K562 (cell line): ENCODE data around the gene RXRA. TPM values are rescaled to one million over a fixed set of nuclear protein-coding genes. Genes with fewer than 3 reads are reported as not detected.

Source experiments
- ATAC-seq: fragments of 200-7000 bp; cut with Tn5 transposase; 3 replicates; pipeline ENCODE4 v1.9.1; 2020; ENCODE audit warnings: moderate library complexity
- BruUV-seq: library from RNA; stranded (reverse); fragments of 400-500 nt; replicated peaks from 2 replicates; lab custom pipeline; 2021; lab: Mats Ljungman, UMichigan
- CTCF ChIA-PET: fragments of 300-600 bp; formaldehyde crosslinking; extraction: SDS; loops from one replicate; lab custom pipeline; 2021; ENCODE audit warnings: low intra/inter-chr PET ratio; lab: Yijun Ruan, JAX
- POLR2A ChIA-PET: fragments of 300-600, 350-650 bp; sonication (Branson Sonifier 250); formaldehyde crosslinking; extraction: SDS; loops from one replicate; lab custom pipeline; 2021; ENCODE audit warnings: antibody characterized with exemption, inconsistent platforms; lab: Yijun Ruan, JAX
- DNase-seq, 4 experiments: peaks; one replicate each; pipeline versions ENCODE4 v3.0.0 to v3.0.0-alpha.2; 2011 to 2018; ENCODE audit warnings: low spot score in 3 of 4, mixed read lengths in 3 of 4; ENCODE audit errors: extremely low read depth in 1 of 4
- FAIRE-seq: peaks from 2 replicates; lab custom pipeline; 2011; peaks lifted over from hg19 to GRCh38; lab: Jason Lieb, UNC
- H2AFZ ChIP-seq: 2 replicates; pipeline ENCODE4 v1.6.0; 2011; ENCODE audit warnings: low read depth, low read length, control low read depth, inconsistent platforms
- H3K27ac ChIP-seq: fragments of 200-600 bp; 3 replicates; pipeline ENCODE4 v1.8.0; 2011; ENCODE audit warnings: low read depth, mild to moderate bottlenecking, control low read depth, inconsistent platforms, low read length, moderate library complexity, mixed read lengths; ENCODE audit errors: extremely low read depth
- H3K27me3 ChIP-seq, 2 experiments: fragments of 300-600 bp in 1 of 2; 2 replicates in 1 of 2; 3 replicates in 1 of 2; pipeline versions ENCODE4 v1.6.0 to v1.8.0; 2011; ENCODE audit warnings: inconsistent platforms in 2 of 2, low read length in 2 of 2, mild to moderate bottlenecking in 1 of 2, mixed read lengths in 1 of 2, moderate library complexity in 1 of 2; ENCODE audit not compliant: control insufficient read depth in 2 of 2, insufficient read depth in 2 of 2
- H3K36me3 ChIP-seq: fragments of 300-600 bp; 3 replicates; pipeline ENCODE4 v1.8.0; 2011; ENCODE audit warnings: mild to moderate bottlenecking, low read length, inconsistent platforms; ENCODE audit not compliant: control insufficient read depth, insufficient read depth
- H3K4me1 ChIP-seq, 2 experiments: fragments of 200-600 bp in 1 of 2; replicated peaks in 1 of 2; 2 replicates in 1 of 2; 3 replicates in 1 of 2; pipeline versions ENCODE4 v1.5.1 to v1.8.0; 2011; ENCODE audit warnings: inconsistent platforms in 2 of 2, low read length in 2 of 2, mild to moderate bottlenecking in 1 of 2, mixed read lengths in 1 of 2, moderate library complexity in 1 of 2; ENCODE audit not compliant: control insufficient read depth in 2 of 2, insufficient read depth in 2 of 2
- H3K4me2 ChIP-seq: 2 replicates; pipeline ENCODE4 v1.6.1; 2011; ENCODE audit warnings: low read length, control low read depth, inconsistent platforms, mixed read lengths; ENCODE audit not compliant: insufficient read depth
- H3K4me3 ChIP-seq: fragments of 200-600 bp; sonication (generic), shearing (Covaris generic); 2 replicates; pipeline ENCODE4 v1.5.1; 2016; ENCODE audit warnings: control low read depth, inconsistent platforms
- H3K79me2 ChIP-seq: fragments of 200-600 bp; 3 replicates; pipeline ENCODE4 v1.8.0; 2011; ENCODE audit warnings: low read length, inconsistent platforms; ENCODE audit not compliant: control insufficient read depth, insufficient read depth
- H3K9ac ChIP-seq, 2 experiments: 2 replicates each; pipeline versions ENCODE4 v1.6.0 to v1.6.1; 2011; ENCODE audit warnings: low read depth in 2 of 2, low read length in 2 of 2, control low read depth in 1 of 2, inconsistent platforms in 1 of 2, mild to moderate bottlenecking in 1 of 2, mixed read lengths in 1 of 2; ENCODE audit not compliant: insufficient read depth in 1 of 2
- H3K9me1 ChIP-seq: one replicate; pipeline ENCODE4 v1.6.0; 2011; ENCODE audit warnings: inconsistent platforms, mild to moderate bottlenecking, low read length, moderate library complexity; ENCODE audit not compliant: control insufficient read depth, insufficient read depth
- H3K9me3 ChIP-seq: replicated peaks from 2 replicates; pipeline ENCODE4 v1.5.1; 2011; ENCODE audit warnings: low read depth, low read length, inconsistent platforms; ENCODE audit not compliant: control insufficient read depth, insufficient read depth
- H4K20me1 ChIP-seq: replicated peaks from 2 replicates; pipeline ENCODE4 v1.6.1; 2011; ENCODE audit warnings: low read length, inconsistent platforms, mixed read lengths; ENCODE audit not compliant: control insufficient read depth, insufficient read depth
- CREM ChIP-seq: IDR thresholded peaks from 2 replicates; pipeline ENCODE4 v1.6.1; 2014; ENCODE audit warnings: antibody characterized with exemption, low read depth
- HEY1 ChIP-seq: fragments of 250-450 bp; sonication (Bioruptor Pico); IDR thresholded peaks from 2 replicates; pipeline ENCODE4 v1.5.0; 2020; ENCODE audit warnings: mild to moderate bottlenecking, moderate library complexity, borderline replicate concordance
- MAFK ChIP-seq: IDR thresholded peaks from 2 replicates; pipeline ENCODE4 v1.6.1; 2011; ENCODE audit warnings: low read length, improper control_type of control experiment
- YY1 ChIP-seq, 3 experiments: IDR thresholded peaks; 2 replicates each; pipeline ENCODE4 v1.6.1; 2011; ENCODE audit warnings: low read length in 2 of 3, mild to moderate bottlenecking in 2 of 3, moderate library complexity in 2 of 3, borderline replicate concordance in 1 of 3, control low read depth in 1 of 3, low read depth in 1 of 3; ENCODE audit not compliant: insufficient read depth in 3 of 3, insufficient replicate concordance in 2 of 3, control insufficient read depth in 1 of 3, insufficient read length in 1 of 3; ENCODE audit errors: extremely low read depth in 1 of 3
- WGBS: fragments of 100-300 bp; shearing (Covaris generic); methylation state at CpG from one replicate; pipeline ENCODE4 v1.1.6; 2016; ENCODE audit warnings: low coverage, mixed read lengths; ENCODE audit not compliant: insufficient coverage; ENCODE audit errors: missing lambda C conversion rate; 5-methylcytosine and 5-hydroxymethylcytosine counted together
- in situ Hi-C: fragments of 300-500 bp; cut with MboI; formaldehyde crosslinking; loops from 4 replicates; pipeline ENCODE4 v1.15.0; 2018; ENCODE audit warnings: inconsistent platforms, mixed read lengths
- intact Hi-C: fragments of 100-400 bp; cut with micrococcal nuclease; formaldehyde crosslinking; loops from 2 replicates; pipeline ENCODE4 v1.14.2; 2022
- polyA plus RNA-seq, 8 experiments: library from polyadenylated mRNA; depleted of rRNA in 4 of 8; stranded (reverse) in 5 of 8; unstranded in 3 of 8; fragments of >200 nt; fragmentation: Nextera tagmentation in 2 of 8; fragmentation: Illumina TruSeq in 1 of 8; extraction: Ambion mirVana in 2 of 8; extraction: Trizol in 1 of 8; gene quantifications; 2 replicates each; pipeline versions ENCODE4 v1.2.1 to v1.2.3, GENCODE V29; 2011 to 2014; ENCODE audit warnings: inconsistent platforms in 1 of 8, missing spikeins in 1 of 8
- total RNA-seq, 7 experiments: library from RNA; depleted of rRNA in 6 of 7; stranded (reverse); fragments of >200 nt in 6 of 7; fragmentation: Illumina TruSeq in 2 of 7; extraction: Trizol in 2 of 7; gene quantifications; 2 replicates each; pipeline versions ENCODE4 v1.2.1 to v1.2.3, GENCODE V29; 2011 to 2021; ENCODE audit warnings: low replicate concordance in 1 of 7

The RXRA gene
- total and polyA plus RNA-seq, 9 of the 15 experiments (the other 6 are each of a cell fraction or from before 2014, with no cell fraction given) = 0.35 to 23.6 (median 4.6) TPM

- no peak overlapping the region for H3K4me2 ChIP-seq
- H3K36me3 ChIP-seq = no peaks in the 10 kb centered on the region
- ChIA-PET POLR2A (interaction anchor here (0.9 to 1.5 kb wide), 2 partner anchors 11 to 45 kb away, joined by 3 to 4 read pairs; no protein-coding TSS in a partner anchor), CTCF (no interaction called here)
- WGBS = 54% methylated on average over 30 of the region's 35 CpGs
- no peaks in the 10 kb centered on the region for H3K9me3 ChIP-seq
- no peak overlapping the region for H3K27ac ChIP-seq
- in situ Hi-C loops (no loop called here), intact Hi-C loops (no loop called here)
- H2AFZ ChIP-seq = no peak overlapping the region
- peaks cover 0 to 59% of the 10 kb centered on the region in 2 experiments; a peak in 2 of 5 replicates for H3K4me1 ChIP-seq
- TF ChIP-seq YY1 (IDR thresholded peaks at IDR 0.05; ENCODE audit: borderline replicate concordance in 1 of 3, control insufficient read depth in 1 of 3, extremely low read depth in 1 of 3, insufficient read depth in 3 of 3, insufficient read length in 1 of 3, insufficient replicate concordance in 2 of 3, low read depth in 1 of 3, low read length in 2 of 3) = peak in 2 of 3 experiments; percentile 29 to 31
- no peak for TF ChIP-seq HEY1 (CRISPR knock-in tag)
- no peak for TF ChIP-seq MAFK
- 0 out of 2 replicates have a peak, but pooled peaks have one; percentile 10 for TF ChIP-seq CREM
- FAIRE-seq = no peak
- ATAC-seq = no peak; the same call in 2 of the 3 replicates
- H3K4me3 ChIP-seq = no peak overlapping the region
- DNase-seq = peak in 2 of 4 experiments; percentile 50 to 52
- BruUV-seq = no TSS peak
- no peaks in the 10 kb centered on the region for H3K9me1 ChIP-seq
- H3K9ac ChIP-seq = peak overlapping the region in 1 of 2 experiments; percentile 45; a peak in 1 of 4 replicates
- peaks cover 34% of the 10 kb centered on the region for H4K20me1 ChIP-seq
- no peaks in the 10 kb centered on the region; the same call in 1 of the 3 replicates for H3K79me2 ChIP-seq
- H3K27me3 ChIP-seq = no peaks in the 10 kb centered on the region
Measured at GRCh38 chr9:134391319-134392231, 65.3 kb downstream of the RXRA start.
